ENCODE results near the gene SEC11A.

The SEC11A gene

GRCh38 chr15:84716036-84716732 lies at the start of gene SEC11A:
Gene SEC11A (minus strand): TSS chr15:84716139. CDS start chr15:84716075, 64 bp downstream.
- peak within 1 kb of the TSS; percentile 95 for H3K4me3 ChIP-seq (ENCODE audit: low read depth, low read length)
- in situ Hi-C loops (cut with HindIII; ENCODE audit: low sequenced_read_pairs) = no loop called here
- DNase-seq (ENCODE audit: low read depth, low spot score) = peak; percentile 95
- TF ChIP-seq CTCF (IDR thresholded peaks at IDR 0.05; ENCODE audit: low read depth, low read length) = no peak

- in situ Hi-C loops (cut with HindIII; ENCODE audit: low sequenced_read_pairs) = no loop called here
- DNase-seq (ENCODE audit: low read depth, low spot score) = no peak
- no peak overlapping the region for H3K4me3 ChIP-seq (ENCODE audit: low read depth, low read length)
- no peak for TF ChIP-seq CTCF (IDR thresholded peaks at IDR 0.05; ENCODE audit: low read depth, low read length)
Observed at GRCh38 chr15:84765675-84766074, 49.7 kb upstream of the SEC11A start.

GRCh38 chr15:84764989-84765388 lies 49.0 kb upstream of the SEC11A start:
- TF ChIP-seq CTCF (IDR thresholded peaks at IDR 0.05; ENCODE audit: low read depth, low read length) = no peak
- no peak overlapping the region for H3K4me3 ChIP-seq (ENCODE audit: low read depth, low read length)
- DNase-seq (ENCODE audit: low read depth, low spot score) = no peak
- in situ Hi-C loops (cut with HindIII; ENCODE audit: low sequenced_read_pairs) = no loop called here

- DNase-seq (ENCODE audit: low read depth, low spot score) = no peak
- in situ Hi-C loops (cut with HindIII; ENCODE audit: low sequenced_read_pairs) = no loop called here
- TF ChIP-seq CTCF (IDR thresholded peaks at IDR 0.05; ENCODE audit: low read depth, low read length) = no peak
- H3K4me3 ChIP-seq (ENCODE audit: low read depth, low read length) = no peak overlapping the region
Observed at GRCh38 chr15:84764585-84764984, 48.6 kb upstream of the SEC11A start.

GRCh38 chr15:84762840-84763572 lies 47.1 kb upstream of the SEC11A start:
- no peak for DNase-seq (ENCODE audit: low read depth, low spot score)
- in situ Hi-C loops (cut with HindIII; ENCODE audit: low sequenced_read_pairs) = no loop called here
- no peak overlapping the region for H3K4me3 ChIP-seq (ENCODE audit: low read depth, low read length)
- TF ChIP-seq CTCF (IDR thresholded peaks at IDR 0.05; ENCODE audit: low read depth, low read length) = no peak

- TF ChIP-seq CTCF (IDR thresholded peaks at IDR 0.05; ENCODE audit: low read depth, low read length) = no peak
- no peak for DNase-seq (ENCODE audit: low read depth, low spot score)
- no peak overlapping the region for H3K4me3 ChIP-seq (ENCODE audit: low read depth, low read length)
- in situ Hi-C loops (cut with HindIII; ENCODE audit: low sequenced_read_pairs) = no loop called here
Observed at GRCh38 chr15:84761607-84762131, 45.7 kb upstream of the SEC11A start.
